SK-N-SH treated with all-trans-retinoic acid at 6 μM for 48 hours (cell line): Measurements from ENCODE around the gene HOXA13.

Experiments
- ATAC-seq: fragments of 200-7000 bp; cut with Tn5 transposase; 3 replicates; pipeline ENCODE4 v1.9.1; 2020; ENCODE audit warnings: mild to moderate bottlenecking, moderate library complexity
- ARNTL ChIP-seq: fragments of 450-650 bp; formaldehyde crosslinking; IDR thresholded peaks from 2 replicates; pipeline ENCODE4 v1.5.0; 2020; ENCODE audit warnings: low read depth, mild to moderate bottlenecking, moderate library complexity, borderline replicate concordance
- BACH2 ChIP-seq: fragments of 250-450 bp; sonication (Bioruptor Pico); IDR thresholded peaks from 2 replicates; pipeline ENCODE4 v1.9.0; 2021; ENCODE audit warnings: mild to moderate bottlenecking, borderline replicate concordance
- CREB5 ChIP-seq: fragments of 250-450 bp; sonication (Bioruptor Pico); IDR thresholded peaks from 2 replicates; pipeline ENCODE4 v1.5.1; 2020; ENCODE audit warnings: low read depth, mild to moderate bottlenecking, moderate library complexity
- CSDC2 ChIP-seq: fragments of 250-450 bp; sonication (Bioruptor Pico); IDR thresholded peaks from 2 replicates; pipeline ENCODE4 v1.5.0; 2020; ENCODE audit warnings: mild to moderate bottlenecking, moderate library complexity
- ESRRG ChIP-seq: fragments of 250-450 bp; sonication (Bioruptor Pico); IDR thresholded peaks from 2 replicates; pipeline ENCODE4 v1.6.1; 2021; ENCODE audit warnings: mild to moderate bottlenecking
- GLIS3 ChIP-seq: fragments of 250-450 bp; sonication (Bioruptor Pico); IDR thresholded peaks from 2 replicates; pipeline ENCODE4 v1.5.0; 2020; ENCODE audit warnings: mild to moderate bottlenecking, moderate library complexity
- ISL1 ChIP-seq: fragments of 250-450 bp; sonication (Bioruptor Pico); IDR thresholded peaks from 2 replicates; pipeline ENCODE4 v2.1.2; 2022; ENCODE audit warnings: mild to moderate bottlenecking, moderate library complexity
- OSR1 ChIP-seq: fragments of 250-450 bp; sonication (Bioruptor Pico); IDR thresholded peaks from 2 replicates; pipeline ENCODE4 v1.8.0; 2022; ENCODE audit warnings: moderate library complexity, mild to moderate bottlenecking, inconsistent platforms
- PATZ1 ChIP-seq: fragments of 250-450 bp; sonication (Bioruptor Pico); IDR thresholded peaks from 2 replicates; pipeline ENCODE4 v1.8.0; 2020; ENCODE audit warnings: mild to moderate bottlenecking, moderate library complexity, borderline replicate concordance
- POU6F1 ChIP-seq: fragments of 250-450 bp; sonication (Bioruptor Pico); IDR thresholded peaks from 2 replicates; pipeline ENCODE4 v1.8.0; 2021; ENCODE audit warnings: low read depth, mild to moderate bottlenecking, moderate library complexity, borderline replicate concordance
- PPARA ChIP-seq: fragments of 250-450 bp; sonication (Bioruptor Pico); IDR thresholded peaks from 2 replicates; pipeline ENCODE4 v1.5.0; 2020; ENCODE audit warnings: mild to moderate bottlenecking, borderline replicate concordance
- RARB ChIP-seq: fragments of 250-450 bp; sonication (Bioruptor Pico); IDR thresholded peaks from 2 replicates; pipeline ENCODE4 v1.8.0; 2021; ENCODE audit warnings: mild to moderate bottlenecking, moderate library complexity
- SNAI2 ChIP-seq: fragments of 250-450 bp; sonication (Bioruptor Pico); IDR thresholded peaks from 2 replicates; pipeline ENCODE4 v1.5.0; 2020; ENCODE audit warnings: mild to moderate bottlenecking, moderate library complexity
- TCF4 ChIP-seq: fragments of 250-450 bp; sonication (Bioruptor Pico); IDR thresholded peaks from 2 replicates; pipeline ENCODE4 v1.8.0; 2021; ENCODE audit warnings: mild to moderate bottlenecking, moderate library complexity, borderline replicate concordance
- TOX ChIP-seq: fragments of 250-450 bp; sonication (Bioruptor Pico); IDR thresholded peaks from 2 replicates; pipeline ENCODE4 v1.8.0; 2021; ENCODE audit warnings: mild to moderate bottlenecking, moderate library complexity, borderline replicate concordance
- TSHZ2 ChIP-seq: fragments of 250-450 bp; sonication (Bioruptor Pico); IDR thresholded peaks from 2 replicates; pipeline ENCODE4 v1.5.0; 2020; ENCODE audit warnings: mild to moderate bottlenecking, moderate library complexity
- ZC3H10 ChIP-seq: fragments of 250-450 bp; sonication (Bioruptor Pico); IDR thresholded peaks from 2 replicates; pipeline ENCODE4 v1.5.1; 2021; ENCODE audit warnings: mild to moderate bottlenecking, moderate library complexity
- ZFP3 ChIP-seq: fragments of 250-450 bp; sonication (Bioruptor Pico); IDR thresholded peaks from 2 replicates; pipeline ENCODE4 v1.5.0; 2020; ENCODE audit warnings: mild to moderate bottlenecking, moderate library complexity
- ZFP30 ChIP-seq: fragments of 450-650 bp; formaldehyde crosslinking; IDR thresholded peaks from 2 replicates; pipeline ENCODE4 v1.5.0; 2022; ENCODE audit warnings: mild to moderate bottlenecking, moderate library complexity
- ZNF565 ChIP-seq: fragments of 450-650 bp; formaldehyde crosslinking; conservative IDR thresholded peaks from 2 replicates; pipeline ENCODE4 v1.5.0; 2020; ENCODE audit warnings: low read depth, mild to moderate bottlenecking, moderate library complexity
- ZNF70 ChIP-seq: fragments of 450-650 bp; formaldehyde crosslinking; IDR thresholded peaks from 2 replicates; pipeline ENCODE4 v1.5.0; 2020; ENCODE audit warnings: mild to moderate bottlenecking, moderate library complexity
- ZNF8 ChIP-seq: fragments of 450-650 bp; formaldehyde crosslinking; IDR thresholded peaks from 2 replicates; pipeline ENCODE4 v1.5.0; 2020; ENCODE audit warnings: mild to moderate bottlenecking, moderate library complexity

HOXA13 gene

GRCh38 chr7:27217951-27218350 is 18.1 kb upstream of the HOXA13 start:
- ATAC-seq = no peak
- TF ChIP-seq BACH2 (CRISPR knock-in tag) (no peak), GLIS3 (CRISPR knock-in tag) (no peak), RARB (CRISPR knock-in tag) (no peak)

GRCh38 chr7:27215356-27215755 is 15.5 kb upstream of the HOXA13 start:
- no peak for TF ChIP-seq TCF4 (CRISPR knock-in tag)
- no peak for TF ChIP-seq PPARA (CRISPR knock-in tag)
- TF ChIP-seq GLIS3 (CRISPR knock-in tag) = no peak
- no peak for TF ChIP-seq CREB5 (CRISPR knock-in tag)
- TF ChIP-seq ZNF70 (CRISPR knock-in tag) = no peak
- no peak for TF ChIP-seq SNAI2 (CRISPR knock-in tag)
- TF ChIP-seq TSHZ2 = no peak
- TF ChIP-seq ZNF565 (CRISPR knock-in tag) = no peak
- no peak for TF ChIP-seq ISL1 (CRISPR knock-in tag)
- TF ChIP-seq BACH2 (CRISPR knock-in tag) = no peak
- TF ChIP-seq ZFP3 = no peak
- TF ChIP-seq ESRRG (CRISPR knock-in tag) = no peak
- no peak for TF ChIP-seq ZNF8 (CRISPR knock-in tag)
- no peak for TF ChIP-seq CSDC2 (CRISPR knock-in tag)
- TF ChIP-seq POU6F1 = no peak
- no peak for TF ChIP-seq ZFP30 (CRISPR knock-in tag)
- TF ChIP-seq OSR1 (CRISPR knock-in tag) = no peak
- TF ChIP-seq ZC3H10 (CRISPR knock-in tag) = no peak
- TF ChIP-seq ARNTL = no peak
- no peak for ATAC-seq

- no peak for ATAC-seq
- TF ChIP-seq ZFP30 (CRISPR knock-in tag) (no peak), RARB (CRISPR knock-in tag) (no peak), PATZ1 (CRISPR knock-in tag) (no peak), ARNTL (no peak), BACH2 (CRISPR knock-in tag) (no peak), ZC3H10 (CRISPR knock-in tag) (no peak), POU6F1 (no peak), TSHZ2 (no peak), ESRRG (CRISPR knock-in tag) (no peak), CSDC2 (CRISPR knock-in tag) (no peak), CREB5 (CRISPR knock-in tag) (no peak), TOX (CRISPR knock-in tag) (no peak), ZFP3 (no peak), GLIS3 (CRISPR knock-in tag) (no peak), PPARA (CRISPR knock-in tag) (no peak), ZNF8 (CRISPR knock-in tag) (no peak), OSR1 (CRISPR knock-in tag) (no peak)
These were observed 14.5 kb upstream of the HOXA13 start for GRCh38 chr7:27214239-27214950.
